Measurements from ENCODE around the gene KIRREL1. TPM values are rescaled to one million over a fixed set of nuclear protein-coding genes. Genes with fewer than 3 reads are reported as not detected.

KIRREL1 gene
- total and polyA plus RNA-seq, 2 of the 8 experiments (the other 6 are each of a cell fraction or from before 2014, with no cell fraction given), result 14.2 to 39.0 TPM

DNA sequence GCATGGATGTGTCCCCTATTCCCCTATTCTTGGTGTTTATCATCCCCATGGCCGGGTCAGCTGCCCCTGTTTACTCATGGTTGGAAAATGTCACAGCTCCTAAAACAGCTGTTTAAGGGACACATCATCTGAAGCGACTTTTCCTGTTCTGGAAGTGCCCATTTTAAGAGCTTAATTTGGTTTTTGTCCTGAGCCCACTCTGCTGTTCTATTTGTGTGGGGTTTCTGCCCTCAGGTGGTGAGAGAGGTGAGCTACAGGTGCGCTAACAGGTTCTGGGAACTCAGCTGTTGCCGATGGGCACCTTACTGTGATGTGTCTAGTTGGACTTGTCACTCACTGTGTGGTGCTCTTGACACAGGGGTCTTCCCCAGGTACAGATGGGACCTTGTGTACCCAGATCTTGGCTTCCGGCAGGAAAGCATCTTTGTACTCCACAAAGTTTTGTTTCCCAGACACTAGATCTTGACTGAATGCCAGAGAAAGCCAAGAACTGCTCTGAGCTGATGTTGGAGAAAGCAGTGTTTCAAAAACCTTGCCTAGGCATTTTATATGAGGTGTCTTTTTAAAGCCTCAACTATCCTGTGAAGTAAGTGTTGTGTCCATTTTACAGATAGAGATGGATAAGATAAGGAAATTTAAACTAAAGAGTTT, 128.3 kb downstream of the KIRREL1 start (continued):
- no peak for TF ChIP-seq RNF2 (IDR thresholded peaks at IDR 0.05; ENCODE audit: borderline replicate concordance, low read depth, low read length, missing control alignments, poor library complexity, severe bottlenecking)
